ENCODE results near the gene SCG2.

Gene SCG2

DNA sequence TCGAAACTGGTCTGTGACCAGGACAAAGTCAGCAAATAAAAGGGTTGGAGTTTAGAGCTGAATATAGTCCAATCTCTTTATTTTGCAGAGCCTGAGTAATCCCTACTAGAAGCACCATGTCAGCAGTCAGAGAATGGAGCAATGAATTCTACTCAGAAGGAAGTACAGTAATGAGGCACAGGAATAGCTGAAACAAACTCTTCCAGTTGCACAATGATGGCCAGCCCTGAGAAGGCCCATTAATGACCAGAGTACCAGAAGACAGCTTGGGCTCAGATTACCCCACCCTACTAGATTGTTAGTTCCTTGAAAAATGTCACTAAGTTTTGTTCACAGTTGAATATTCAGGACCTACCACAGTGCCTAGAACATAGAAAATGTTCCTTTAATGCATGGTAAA lies 40.3 kb upstream of the SCG2 start:
- H3K27ac ChIP-seq = no peak overlapping the region

DNA sequence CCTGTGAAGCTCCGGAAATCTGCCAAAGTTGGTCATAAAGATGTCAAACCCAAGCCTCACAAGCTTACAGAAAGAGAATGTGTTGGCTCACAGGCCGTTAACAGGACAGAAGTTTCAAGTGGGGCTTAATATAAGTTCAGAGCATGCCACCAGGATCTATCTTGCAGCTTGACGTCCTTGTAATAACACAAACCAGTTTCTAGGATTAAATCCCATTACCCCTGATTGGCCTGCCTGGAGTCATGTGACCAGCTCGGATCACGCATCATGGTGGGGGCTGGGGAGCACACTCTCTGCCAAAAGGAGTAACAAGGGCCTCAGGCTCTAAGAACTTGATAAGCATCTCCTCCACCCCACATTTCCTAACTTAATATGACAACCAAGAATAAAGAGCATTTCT lies 38.9 kb upstream of the SCG2 start:
- CTCF ChIA-PET = interaction anchor here (0.7 kb wide), 1 partner anchor 506 kb away, joined by 3 read pairs; no protein-coding TSS in a partner anchor

More for the DNA sequence above, 40.3 kb upstream of the SCG2 start:
- POLR2A ChIA-PET (ENCODE audit: low non-redundant PET) = no interaction called here
- CTCF ChIA-PET = no interaction called here
- TF ChIP-seq, protein P1, sequence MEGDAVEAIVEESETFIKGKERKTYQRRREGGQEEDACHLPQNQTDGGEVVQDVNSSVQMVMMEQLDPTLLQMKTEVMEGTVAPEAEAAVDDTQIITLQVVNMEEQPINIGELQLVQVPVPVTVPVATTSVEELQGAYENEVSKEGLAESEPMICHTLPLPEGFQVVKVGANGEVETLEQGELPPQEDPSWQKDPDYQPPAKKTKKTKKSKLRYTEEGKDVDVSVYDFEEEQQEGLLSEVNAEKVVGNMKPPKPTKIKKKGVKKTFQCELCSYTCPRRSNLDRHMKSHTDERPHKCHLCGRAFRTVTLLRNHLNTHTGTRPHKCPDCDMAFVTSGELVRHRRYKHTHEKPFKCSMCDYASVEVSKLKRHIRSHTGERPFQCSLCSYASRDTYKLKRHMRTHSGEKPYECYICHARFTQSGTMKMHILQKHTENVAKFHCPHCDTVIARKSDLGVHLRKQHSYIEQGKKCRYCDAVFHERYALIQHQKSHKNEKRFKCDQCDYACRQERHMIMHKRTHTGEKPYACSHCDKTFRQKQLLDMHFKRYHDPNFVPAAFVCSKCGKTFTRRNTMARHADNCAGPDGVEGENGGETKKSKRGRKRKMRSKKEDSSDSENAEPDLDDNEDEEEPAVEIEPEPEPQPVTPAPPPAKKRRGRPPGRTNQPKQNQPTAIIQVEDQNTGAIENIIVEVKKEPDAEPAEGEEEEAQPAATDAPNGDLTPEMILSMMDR (conservative IDR thresholded peaks at IDR 0.05; ENCODE audit: low read depth) = no peak
- DNase-seq (ENCODE audit: low spot score) = no peak

DNA sequence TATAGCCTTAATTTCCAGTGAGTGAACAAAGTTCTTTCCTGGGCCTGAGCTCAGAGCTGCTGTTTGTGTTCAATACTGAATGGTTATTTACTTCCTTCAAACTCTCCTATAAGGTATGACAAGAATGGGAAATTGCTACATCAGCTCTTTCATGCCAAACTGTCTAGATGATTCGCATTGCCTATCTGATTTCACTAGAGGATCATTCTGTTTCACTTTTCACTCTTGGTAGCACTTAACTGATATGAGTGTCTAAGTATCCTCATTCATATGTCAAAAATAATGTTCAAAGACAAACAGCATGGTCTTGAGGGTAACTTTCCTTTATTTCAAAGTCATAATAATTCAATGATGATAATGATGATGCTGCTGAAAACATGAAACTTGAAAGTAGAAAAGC lies 32.9 kb upstream of the SCG2 start:
- TF ChIP-seq, protein P1 (conservative IDR thresholded peaks at IDR 0.05; ENCODE audit: low read depth) = no peak
- POLR2A ChIA-PET (ENCODE audit: low non-redundant PET) = no interaction called here
- CTCF ChIA-PET = no interaction called here
- H3K27ac ChIP-seq = no peak overlapping the region
- DNase-seq (ENCODE audit: low spot score) = no peak

More for the DNA sequence above, 38.9 kb upstream of the SCG2 start:
- POLR2A ChIA-PET (ENCODE audit: low non-redundant PET) = no interaction called here
- H3K27ac ChIP-seq = peak overlapping the region; percentile 45
- peak; percentile 37 for DNase-seq (ENCODE audit: low spot score)
- TF ChIP-seq, protein P1 (conservative IDR thresholded peaks at IDR 0.05; ENCODE audit: low read depth) = no peak

DNA sequence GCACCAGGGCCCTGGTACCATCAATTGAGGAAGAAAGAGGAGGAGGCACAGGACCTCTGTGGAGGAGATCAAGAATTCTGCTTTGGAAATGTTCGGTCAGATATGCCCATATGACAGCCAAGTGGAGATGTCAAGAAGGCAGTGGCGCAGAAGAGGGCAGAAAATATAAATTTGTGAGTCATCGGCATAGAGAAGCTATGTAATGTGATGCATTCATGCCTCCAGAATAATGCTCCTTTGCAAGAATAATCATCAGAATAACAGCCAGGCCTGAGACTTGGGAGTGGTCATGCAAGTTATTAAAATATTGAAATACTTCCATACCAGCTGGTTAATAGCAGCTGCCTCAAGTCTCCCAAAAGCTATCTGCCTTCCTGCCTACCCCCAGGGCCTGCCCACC lies 32.1 kb upstream of the SCG2 start:
- DNase-seq (ENCODE audit: low spot score) = no peak
- TF ChIP-seq, protein P1 (conservative IDR thresholded peaks at IDR 0.05; ENCODE audit: low read depth) = no peak
- POLR2A ChIA-PET (ENCODE audit: low non-redundant PET) = no interaction called here

DNA sequence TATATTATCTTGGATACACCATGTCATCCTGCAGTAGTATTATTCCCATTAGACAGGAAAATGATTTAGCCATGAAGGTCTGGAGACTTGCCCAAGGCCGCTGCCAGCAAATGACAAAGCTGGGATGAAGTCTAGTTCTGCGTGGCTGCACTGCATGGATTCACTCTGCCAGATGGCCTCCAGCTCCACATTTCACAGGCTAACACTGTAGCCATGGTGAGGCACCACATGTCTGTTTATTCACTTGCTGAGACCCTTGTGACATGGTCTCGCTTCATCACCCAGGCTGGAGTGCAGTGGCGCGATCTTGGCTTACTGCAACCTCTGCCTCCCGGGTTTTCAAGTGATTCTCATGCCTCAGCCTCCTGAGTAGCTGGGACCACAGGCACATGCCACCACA lies 31.5 kb upstream of the SCG2 start:
- H3K27ac ChIP-seq = no peak overlapping the region
- ChIA-PET POLR2A (ENCODE audit: low non-redundant PET) (no interaction called here), CTCF (no interaction called here)
- no peak for DNase-seq (ENCODE audit: low spot score)
- TF ChIP-seq, protein P1 (conservative IDR thresholded peaks at IDR 0.05; ENCODE audit: low read depth) = no peak

More for the DNA sequence above, 32.1 kb upstream of the SCG2 start:
- CTCF ChIA-PET = no interaction called here
- H3K27ac ChIP-seq = no peak overlapping the region

DNA sequence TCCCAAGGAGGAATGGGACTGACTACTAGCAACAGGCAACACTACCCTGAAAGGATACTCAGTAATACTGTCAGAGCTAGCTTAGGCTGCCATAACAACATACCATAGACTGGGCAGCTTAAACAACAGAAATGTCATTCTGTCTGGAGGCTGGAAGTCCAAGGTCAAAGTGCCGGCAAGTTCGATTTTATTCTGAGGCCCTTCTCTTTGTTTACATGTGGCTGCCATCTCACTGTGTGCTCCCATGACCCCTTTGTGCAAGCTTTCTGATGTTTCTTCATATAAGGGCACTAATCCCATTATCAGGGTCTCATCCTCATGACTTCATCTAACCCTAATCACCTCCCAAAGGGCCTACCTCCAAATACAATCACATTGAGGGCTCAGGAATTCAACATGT lies 30.7 kb upstream of the SCG2 start:
- CTCF ChIA-PET = interaction anchor here (0.9 kb wide), 1 partner anchor 42 kb away, joined by 3 read pairs; no protein-coding TSS in a partner anchor

More for the DNA sequence above, 30.7 kb upstream of the SCG2 start:
- no peak overlapping the region for H3K27ac ChIP-seq
- DNase-seq (ENCODE audit: low spot score) = no peak
- POLR2A ChIA-PET (ENCODE audit: low non-redundant PET) = no interaction called here
- TF ChIP-seq, protein P1 (conservative IDR thresholded peaks at IDR 0.05; ENCODE audit: low read depth) = no peak

Data from RWPE1 (cell line).